Measurements from ENCODE around the gene CTIF.

DNA sequence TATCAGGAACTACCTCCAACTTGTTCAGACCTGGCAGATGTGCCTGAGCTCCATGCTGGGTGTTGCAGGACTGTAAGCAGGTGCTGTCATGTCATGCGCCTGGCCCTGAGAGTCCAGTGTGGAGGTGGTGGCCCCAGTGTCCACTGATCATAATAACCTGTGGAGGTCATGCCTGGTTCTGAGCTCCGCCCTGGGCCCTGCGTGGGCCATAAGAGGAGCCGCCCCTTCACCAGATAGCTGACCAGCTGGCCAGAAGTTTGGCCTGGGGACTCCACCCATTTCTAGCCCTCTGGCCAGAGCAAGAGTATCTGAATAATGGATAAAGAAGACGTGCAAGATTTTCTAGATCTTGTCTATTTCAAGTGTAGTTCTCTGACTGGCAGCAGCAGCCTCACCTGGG is 72.4 kb downstream of the CTIF start:
- TF ChIP-seq EZH2phosphoT487 (IDR thresholded peaks at IDR 0.05; ENCODE audit: low read depth, severe bottlenecking, unreplicated experiment) (no peak), EZH2 (IDR thresholded peaks at IDR 0.05; ENCODE audit: borderline replicate concordance) (no peak)
- TF ChIP-seq, protein P1, sequence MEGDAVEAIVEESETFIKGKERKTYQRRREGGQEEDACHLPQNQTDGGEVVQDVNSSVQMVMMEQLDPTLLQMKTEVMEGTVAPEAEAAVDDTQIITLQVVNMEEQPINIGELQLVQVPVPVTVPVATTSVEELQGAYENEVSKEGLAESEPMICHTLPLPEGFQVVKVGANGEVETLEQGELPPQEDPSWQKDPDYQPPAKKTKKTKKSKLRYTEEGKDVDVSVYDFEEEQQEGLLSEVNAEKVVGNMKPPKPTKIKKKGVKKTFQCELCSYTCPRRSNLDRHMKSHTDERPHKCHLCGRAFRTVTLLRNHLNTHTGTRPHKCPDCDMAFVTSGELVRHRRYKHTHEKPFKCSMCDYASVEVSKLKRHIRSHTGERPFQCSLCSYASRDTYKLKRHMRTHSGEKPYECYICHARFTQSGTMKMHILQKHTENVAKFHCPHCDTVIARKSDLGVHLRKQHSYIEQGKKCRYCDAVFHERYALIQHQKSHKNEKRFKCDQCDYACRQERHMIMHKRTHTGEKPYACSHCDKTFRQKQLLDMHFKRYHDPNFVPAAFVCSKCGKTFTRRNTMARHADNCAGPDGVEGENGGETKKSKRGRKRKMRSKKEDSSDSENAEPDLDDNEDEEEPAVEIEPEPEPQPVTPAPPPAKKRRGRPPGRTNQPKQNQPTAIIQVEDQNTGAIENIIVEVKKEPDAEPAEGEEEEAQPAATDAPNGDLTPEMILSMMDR (IDR thresholded peaks at IDR 0.05; ENCODE audit: poor library complexity) = no peak

Data from hepatocyte (in vitro differentiated cells).